ENCODE data around the gene DOK4. TPM values are rescaled to one million over a fixed set of nuclear protein-coding genes. Genes with fewer than 3 reads are reported as not detected.

The DOK4 gene
- total RNA-seq, 1 experiment from 2014 or later, result 23.0 TPM

DNA sequence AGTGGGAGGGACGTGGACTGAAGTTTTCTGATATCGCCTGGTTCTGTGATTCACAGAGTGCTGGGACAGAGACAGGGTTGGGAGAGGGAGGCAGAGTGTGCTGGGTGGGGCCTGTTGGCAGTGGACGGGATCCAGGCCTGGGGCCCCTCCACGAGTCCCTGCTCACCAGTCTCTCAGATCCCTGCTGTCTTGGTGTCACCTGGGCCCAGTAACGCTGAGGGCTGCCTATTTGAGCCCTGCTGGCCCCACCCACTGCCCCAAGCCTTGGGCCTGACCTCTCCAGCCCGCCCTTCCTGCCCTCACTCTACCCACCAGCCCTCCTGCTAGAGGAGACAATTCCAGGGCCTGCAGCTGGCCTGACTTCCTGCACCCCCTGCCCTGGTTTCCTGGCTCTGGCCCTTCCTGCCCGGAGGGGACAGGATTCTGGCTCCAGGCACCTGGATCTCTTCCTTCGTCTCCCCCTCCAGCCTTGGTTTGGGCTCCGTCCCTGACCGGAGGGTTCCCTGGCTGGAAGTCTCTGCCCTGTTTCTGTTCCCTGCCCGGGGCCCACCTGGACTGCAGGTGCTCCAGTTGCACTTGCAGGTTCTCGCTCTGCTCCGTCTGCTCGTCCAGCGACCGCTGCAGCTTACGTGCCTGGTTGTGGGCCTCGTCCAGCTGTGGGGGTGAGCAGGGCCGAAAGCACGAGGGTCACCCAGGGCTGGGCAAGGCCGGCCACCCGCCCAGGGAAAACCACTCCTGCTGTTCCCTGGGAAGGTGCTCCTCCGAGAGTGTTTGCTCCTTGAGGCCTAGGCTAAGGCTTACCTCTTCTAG lies 28.7 kb upstream of the DOK4 start:
- Mint-ChIP-seq H3K27me3 (ENCODE audit: unreplicated experiment) (no peaks in the 10 kb centered on the region), H3K4me3 (ENCODE audit: low read depth, unreplicated experiment) (no peak overlapping the region), H3K36me3 (ENCODE audit: insufficient read depth, unreplicated experiment) (no peaks in the 10 kb centered on the region), H3K9me3 (ENCODE audit: low read depth, unreplicated experiment) (no peaks in the 10 kb centered on the region), H3K4me1 (ENCODE audit: low read depth, unreplicated experiment) (no peaks in the 10 kb centered on the region), H3K27ac (ENCODE audit: unreplicated experiment) (no peak overlapping the region)
- no TSS peak for BruUV-seq (replicated peaks)
- intact Hi-C loops (cut with micrococcal nuclease; ENCODE audit: unreplicated experiment), result loop anchor here (10.0 kb wide), 1 partner anchor 430 kb away; no protein-coding TSS in a partner anchor
- no peak for DNase-seq
- TF ChIP-seq, protein P1, sequence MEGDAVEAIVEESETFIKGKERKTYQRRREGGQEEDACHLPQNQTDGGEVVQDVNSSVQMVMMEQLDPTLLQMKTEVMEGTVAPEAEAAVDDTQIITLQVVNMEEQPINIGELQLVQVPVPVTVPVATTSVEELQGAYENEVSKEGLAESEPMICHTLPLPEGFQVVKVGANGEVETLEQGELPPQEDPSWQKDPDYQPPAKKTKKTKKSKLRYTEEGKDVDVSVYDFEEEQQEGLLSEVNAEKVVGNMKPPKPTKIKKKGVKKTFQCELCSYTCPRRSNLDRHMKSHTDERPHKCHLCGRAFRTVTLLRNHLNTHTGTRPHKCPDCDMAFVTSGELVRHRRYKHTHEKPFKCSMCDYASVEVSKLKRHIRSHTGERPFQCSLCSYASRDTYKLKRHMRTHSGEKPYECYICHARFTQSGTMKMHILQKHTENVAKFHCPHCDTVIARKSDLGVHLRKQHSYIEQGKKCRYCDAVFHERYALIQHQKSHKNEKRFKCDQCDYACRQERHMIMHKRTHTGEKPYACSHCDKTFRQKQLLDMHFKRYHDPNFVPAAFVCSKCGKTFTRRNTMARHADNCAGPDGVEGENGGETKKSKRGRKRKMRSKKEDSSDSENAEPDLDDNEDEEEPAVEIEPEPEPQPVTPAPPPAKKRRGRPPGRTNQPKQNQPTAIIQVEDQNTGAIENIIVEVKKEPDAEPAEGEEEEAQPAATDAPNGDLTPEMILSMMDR (IDR thresholded peaks at IDR 0.05; ENCODE audit: unreplicated experiment), result no peak
- CTCF ChIA-PET, result no interaction called here

DNA sequence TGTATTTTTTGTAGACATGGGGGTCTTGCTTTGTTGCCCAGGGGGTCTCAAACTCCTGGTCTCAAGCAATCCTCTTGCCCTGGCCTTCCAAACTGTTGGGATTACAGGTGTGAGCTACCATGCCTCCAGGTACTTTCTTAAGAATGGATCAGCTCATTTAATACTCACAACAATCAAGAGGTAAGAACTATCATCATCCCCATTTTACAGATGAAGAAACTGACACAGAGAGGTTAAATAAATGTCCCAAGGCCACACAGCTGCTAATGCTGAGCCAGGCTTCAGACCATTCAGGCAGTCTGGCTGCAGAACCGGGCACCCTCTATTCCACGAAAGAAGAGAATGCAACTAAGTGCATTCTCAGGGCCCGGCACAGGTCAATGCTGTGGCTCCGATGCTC lies 28.1 kb upstream of the DOK4 start:
- no peaks in the 10 kb centered on the region for H3K9me3 Mint-ChIP-seq (ENCODE audit: low read depth, unreplicated experiment)
- no peak for DNase-seq
- no TSS peak for BruUV-seq (replicated peaks)
- H3K36me3 Mint-ChIP-seq (ENCODE audit: insufficient read depth, unreplicated experiment), result no peaks in the 10 kb centered on the region
- H3K27ac Mint-ChIP-seq (ENCODE audit: unreplicated experiment), result no peak overlapping the region
- no peak overlapping the region for H3K4me3 Mint-ChIP-seq (ENCODE audit: low read depth, unreplicated experiment)
- TF ChIP-seq, protein P1 (IDR thresholded peaks at IDR 0.05; ENCODE audit: unreplicated experiment), result no peak
- intact Hi-C loops (cut with micrococcal nuclease; ENCODE audit: unreplicated experiment), result loop anchor here (10.0 kb wide), 1 partner anchor 430 kb away; no protein-coding TSS in a partner anchor
- CTCF ChIA-PET, result interaction anchor here (1.0 kb wide), 1 partner anchor 12 kb away, joined by 3 read pairs; no protein-coding TSS in a partner anchor
- no peaks in the 10 kb centered on the region for H3K4me1 Mint-ChIP-seq (ENCODE audit: low read depth, unreplicated experiment)
- H3K27me3 Mint-ChIP-seq (ENCODE audit: unreplicated experiment), result no peaks in the 10 kb centered on the region

DNA sequence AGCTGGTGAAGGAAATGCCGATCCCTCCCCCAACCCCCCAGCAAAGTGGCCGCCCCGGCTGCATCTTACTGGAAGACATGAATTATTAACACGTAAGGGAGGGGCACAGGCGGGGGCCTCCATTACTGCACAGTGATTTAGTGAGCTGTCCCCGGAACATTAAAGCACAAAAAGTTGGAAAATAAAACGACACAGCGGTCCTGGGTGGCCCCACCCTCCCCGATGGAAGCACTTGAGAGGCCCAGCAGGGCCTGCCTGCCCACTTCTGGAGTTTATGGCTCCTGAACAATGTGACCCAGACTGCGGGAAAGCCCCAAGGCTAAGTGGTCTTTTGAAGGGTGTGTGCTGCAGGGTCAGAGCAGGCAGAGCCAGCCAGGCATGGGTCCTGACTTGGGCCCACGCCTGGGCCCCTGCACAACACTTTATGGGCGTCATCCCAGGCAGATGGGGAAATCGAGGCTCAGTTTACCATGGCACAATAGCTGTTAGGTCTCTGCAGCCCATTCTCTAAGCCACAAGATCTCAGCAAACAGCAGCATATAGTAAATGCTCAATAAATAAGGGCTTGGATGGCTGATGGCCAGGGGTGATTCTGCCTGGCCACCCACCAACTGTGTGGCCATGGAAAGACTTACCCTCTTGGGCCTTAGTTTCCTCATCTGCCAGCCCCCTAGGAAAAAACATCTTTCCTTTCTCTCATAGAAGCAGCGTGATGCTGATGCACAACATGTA lies 27.2 kb upstream of the DOK4 start:
- H3K27me3 Mint-ChIP-seq (ENCODE audit: unreplicated experiment), result peaks cover 8% of the 10 kb centered on the region
- no peak overlapping the region for H3K4me3 Mint-ChIP-seq (ENCODE audit: low read depth, unreplicated experiment)
- no peaks in the 10 kb centered on the region for H3K4me1 Mint-ChIP-seq (ENCODE audit: low read depth, unreplicated experiment)
- no peaks in the 10 kb centered on the region for H3K36me3 Mint-ChIP-seq (ENCODE audit: insufficient read depth, unreplicated experiment)
- intact Hi-C loops (cut with micrococcal nuclease; ENCODE audit: unreplicated experiment), result loop anchor here (10.0 kb wide), 1 partner anchor 429 kb away; no protein-coding TSS in a partner anchor
- no peaks in the 10 kb centered on the region for H3K9me3 Mint-ChIP-seq (ENCODE audit: low read depth, unreplicated experiment)
- TF ChIP-seq, protein P1 (IDR thresholded peaks at IDR 0.05; ENCODE audit: unreplicated experiment), result no peak
- BruUV-seq (replicated peaks), result no TSS peak
- DNase-seq, result no peak
- no peak overlapping the region for H3K27ac Mint-ChIP-seq (ENCODE audit: unreplicated experiment)
- CTCF ChIA-PET, result interaction anchor here (0.6 to 1.0 kb wide), 3 partner anchors 13 to 213 kb away, joined by 3 to 6 read pairs (median 3); no protein-coding TSS in a partner anchor

DNA sequence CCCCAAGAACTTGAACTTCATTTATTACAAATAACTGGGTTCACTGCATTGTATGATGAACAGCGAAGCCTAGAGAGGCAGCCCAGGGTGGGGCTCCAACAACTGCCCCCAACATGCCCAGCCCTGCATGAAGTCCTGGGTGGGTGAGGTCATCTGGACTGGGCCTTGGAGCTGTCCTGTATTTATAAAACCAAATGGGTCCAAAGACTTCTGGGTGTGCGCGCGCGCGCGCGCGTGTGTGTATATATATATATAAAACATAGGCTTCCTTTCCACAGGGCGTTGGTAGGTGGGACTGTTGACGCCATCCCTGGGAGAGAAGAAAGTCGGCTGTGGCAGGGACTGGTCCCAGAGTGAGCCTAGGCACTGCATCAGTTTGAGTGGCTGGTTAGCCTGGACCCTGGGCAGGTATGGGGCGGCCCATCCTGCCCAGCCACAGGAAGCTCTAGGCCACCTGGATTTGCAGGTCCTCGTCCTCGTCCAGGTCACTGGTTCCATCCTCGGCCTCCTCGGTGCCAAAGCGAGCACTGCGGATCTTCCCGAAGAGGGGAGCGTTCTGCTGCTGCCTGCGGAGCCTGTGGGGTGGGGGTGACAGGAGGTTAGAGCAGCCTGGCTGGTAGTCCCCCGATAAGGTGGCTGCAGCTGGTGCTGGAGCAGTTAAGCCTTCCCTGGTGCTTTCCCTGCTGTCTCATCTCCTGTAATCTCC lies 26.2 kb upstream of the DOK4 start:
- no peak overlapping the region for H3K27ac Mint-ChIP-seq (ENCODE audit: unreplicated experiment)
- H3K4me3 Mint-ChIP-seq (ENCODE audit: low read depth, unreplicated experiment), result no peak overlapping the region
- H3K9me3 Mint-ChIP-seq (ENCODE audit: low read depth, unreplicated experiment), result no peaks in the 10 kb centered on the region

More for the DNA sequence above, 26.2 kb upstream of the DOK4 start:
- H3K27me3 Mint-ChIP-seq (ENCODE audit: unreplicated experiment), result peaks cover 19% of the 10 kb centered on the region
- intact Hi-C loops (cut with micrococcal nuclease; ENCODE audit: unreplicated experiment), result loop anchor here (10.0 kb wide), 1 partner anchor 428 kb away; no protein-coding TSS in a partner anchor
- no peaks in the 10 kb centered on the region for H3K36me3 Mint-ChIP-seq (ENCODE audit: insufficient read depth, unreplicated experiment)
- no TSS peak for BruUV-seq (replicated peaks)
- DNase-seq, result no peak
- H3K4me1 Mint-ChIP-seq (ENCODE audit: low read depth, unreplicated experiment), result no peaks in the 10 kb centered on the region
- TF ChIP-seq, protein P1 (IDR thresholded peaks at IDR 0.05; ENCODE audit: unreplicated experiment), result no peak
- CTCF ChIA-PET, result no interaction called here
